AG04450 (cell line): ENCODE data around the gene PDXP. TPM values are rescaled to one million over a fixed set of nuclear protein-coding genes. Genes with fewer than 3 reads are reported as not detected.

Experiments used
- CTCF ChIA-PET: fragments of 300-600, 350-600 bp; formaldehyde crosslinking; extraction: SDS; loops from one replicate; lab custom pipeline; 2022; ENCODE audit warnings: antibody characterized with exemption, inconsistent platforms; lab: Charles Lee
- POLR2A ChIA-PET: fragments of 350-600 bp; formaldehyde crosslinking; extraction: SDS; loops from one replicate; lab custom pipeline; 2021; ENCODE audit warnings: antibody characterized with exemption, inconsistent platforms; lab: Yijun Ruan, JAX
- DNase-seq: peaks from one replicate; pipeline ENCODE4 v3.0.0-alpha.2; 2011; ENCODE audit warnings: low read depth, low spot score
- H3K27ac ChIP-seq: one replicate; pipeline ENCODE4 v1.5.1; 2012; ENCODE audit warnings: low read depth, low read length, control low read depth
- H3K27me3 ChIP-seq: one replicate; pipeline ENCODE4 v1.6.0; 2012; ENCODE audit warnings: low read length; ENCODE audit not compliant: control insufficient read depth, insufficient read depth
- H3K4me3 ChIP-seq: 2 replicates; pipeline ENCODE4 v1.5.1; 2011; ENCODE audit warnings: mild to moderate bottlenecking, low read depth, low read length, control low read depth
- H3K9me3 ChIP-seq: 2 replicates; pipeline ENCODE4 v1.5.1; 2012; ENCODE audit warnings: low read length; ENCODE audit not compliant: control insufficient read depth, insufficient read depth
- polyA plus RNA-seq: library from polyadenylated mRNA; depleted of rRNA; stranded (reverse); fragments of >200 nt; gene quantifications from 2 replicates; pipeline ENCODE4 v1.2.3, GENCODE V29; 2011; rRNA removed
- small RNA-seq: library from RNA; depleted of rRNA; stranded (forward); fragments of <200 nt; gene quantifications from one replicate; pipeline ENCODE3, GENCODE V24; 2012; ENCODE audit warnings: low read depth; ENCODE audit not compliant: insufficient read length
- TF ChIP-seq, protein P1 (sequence below): IDR thresholded peaks from 2 replicates; pipeline ENCODE4 v1.5.1; 2011; ENCODE audit warnings: low read depth, low read length, control low read depth, inconsistent platforms

The PDXP gene
- polyA plus RNA-seq, 1 experiment = 11.7 TPM

DNA sequence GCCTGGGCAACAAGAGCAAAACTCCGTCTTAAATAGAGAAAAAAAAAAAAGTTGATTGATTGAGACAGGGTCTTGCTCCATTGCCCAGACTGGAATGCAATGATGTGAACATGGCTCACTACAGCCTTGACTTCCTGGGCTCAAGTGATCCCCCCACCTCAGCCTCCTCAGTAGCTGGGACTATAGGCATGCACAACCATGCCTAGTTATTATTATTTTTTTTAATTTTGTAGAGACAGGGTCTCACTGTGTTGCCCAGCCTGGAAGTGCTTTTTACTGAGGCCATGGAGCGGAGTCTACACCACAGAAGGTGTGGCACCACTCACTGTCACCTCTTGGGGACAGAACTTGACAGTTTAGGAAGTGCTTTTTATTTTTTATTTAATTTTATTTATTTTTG, 56.1 kb downstream of the PDXP start:
- ChIA-PET POLR2A (no interaction called here), CTCF (interaction anchor here (1.5 to 2.3 kb wide), 2 partner anchors 17 to 71 kb away, joined by 5 read pairs; no protein-coding TSS in a partner anchor)
- TF ChIP-seq, protein P1, sequence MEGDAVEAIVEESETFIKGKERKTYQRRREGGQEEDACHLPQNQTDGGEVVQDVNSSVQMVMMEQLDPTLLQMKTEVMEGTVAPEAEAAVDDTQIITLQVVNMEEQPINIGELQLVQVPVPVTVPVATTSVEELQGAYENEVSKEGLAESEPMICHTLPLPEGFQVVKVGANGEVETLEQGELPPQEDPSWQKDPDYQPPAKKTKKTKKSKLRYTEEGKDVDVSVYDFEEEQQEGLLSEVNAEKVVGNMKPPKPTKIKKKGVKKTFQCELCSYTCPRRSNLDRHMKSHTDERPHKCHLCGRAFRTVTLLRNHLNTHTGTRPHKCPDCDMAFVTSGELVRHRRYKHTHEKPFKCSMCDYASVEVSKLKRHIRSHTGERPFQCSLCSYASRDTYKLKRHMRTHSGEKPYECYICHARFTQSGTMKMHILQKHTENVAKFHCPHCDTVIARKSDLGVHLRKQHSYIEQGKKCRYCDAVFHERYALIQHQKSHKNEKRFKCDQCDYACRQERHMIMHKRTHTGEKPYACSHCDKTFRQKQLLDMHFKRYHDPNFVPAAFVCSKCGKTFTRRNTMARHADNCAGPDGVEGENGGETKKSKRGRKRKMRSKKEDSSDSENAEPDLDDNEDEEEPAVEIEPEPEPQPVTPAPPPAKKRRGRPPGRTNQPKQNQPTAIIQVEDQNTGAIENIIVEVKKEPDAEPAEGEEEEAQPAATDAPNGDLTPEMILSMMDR = no peak
- no peak overlapping the region for H3K4me3 ChIP-seq
- H3K9me3 ChIP-seq = no peaks in the 10 kb centered on the region; the same call in 1 of the 2 replicates
- no peak overlapping the region for H3K27ac ChIP-seq
- DNase-seq = no peak
- no peaks in the 10 kb centered on the region for H3K27me3 ChIP-seq

DNA sequence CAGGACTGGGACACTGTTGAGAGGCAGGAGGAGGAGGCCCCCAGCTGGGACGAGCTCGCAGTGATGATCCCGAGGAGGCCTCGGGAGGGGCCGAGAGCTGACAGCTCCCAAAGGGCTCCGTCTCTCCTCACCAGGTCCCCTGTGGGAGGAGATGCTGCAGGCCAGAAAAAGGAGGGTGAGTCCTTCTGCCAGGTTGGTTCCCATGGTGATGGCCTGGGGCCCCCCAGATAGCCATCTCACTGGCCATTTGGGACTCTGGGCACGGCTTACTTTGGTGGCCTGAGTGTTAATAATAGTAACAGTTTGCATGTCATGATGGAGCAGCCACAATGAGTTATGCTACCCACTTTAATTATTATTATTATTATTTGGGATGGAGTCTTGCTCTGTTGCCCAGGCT, 57.2 kb downstream of the PDXP start:
- Histone ChIP-seq H3K9me3 (no peaks in the 10 kb centered on the region; the same call in 1 of the 2 replicates), H3K27ac (no peak overlapping the region), H3K27me3 (no peaks in the 10 kb centered on the region), H3K4me3 (no peak overlapping the region)
- ChIA-PET POLR2A (no interaction called here), CTCF (interaction anchor here (0.5 to 2.3 kb wide), 2 partner anchors 67 to 72 kb away, joined by 3 to 5 read pairs; no protein-coding TSS in a partner anchor)
- DNase-seq = no peak
- TF ChIP-seq, protein P1 = no peak

Small RNAs within 50 kb of the gene (small RNA-seq; reads per million reads assigned to genes)
- gene RN7SL385P = not detected

Other genes starting within 250 kb of the PDXP start
- 2.6 and 3.8 TPM in 2 replicates for gene ELFN2, start 231.2 kb upstream of the PDXP start, polyA plus RNA-seq
- 0.04 and 0.06 TPM in 2 replicates for gene MFNG, start 172.3 kb upstream of the PDXP start, polyA plus RNA-seq
- gene CARD10, start 139.3 kb upstream of the PDXP start, polyA plus RNA-seq = 5.8 and 9.6 TPM in 2 replicates
- gene CDC42EP1, start 98.2 kb upstream of the PDXP start, polyA plus RNA-seq = 13.0 and 18.4 TPM in 2 replicates
- not detected in 2 replicates for gene LGALS2, start 78.6 kb upstream of the PDXP start, polyA plus RNA-seq
- gene GGA1, start 49.9 kb upstream of the PDXP start, polyA plus RNA-seq = 24.7 and 26.1 TPM in 2 replicates
- 8.4 and 11.3 TPM in 2 replicates for gene SH3BP1, start 19.1 kb upstream of the PDXP start, polyA plus RNA-seq
- gene LGALS1, start 16.9 kb downstream of the PDXP start, polyA plus RNA-seq = 5,926 and 7,935 TPM in 2 replicates
- 10.4 and 11.8 TPM in 2 replicates for gene NOL12, start 27.6 kb downstream of the PDXP start, polyA plus RNA-seq
- gene TRIOBP, start 38.3 kb downstream of the PDXP start, polyA plus RNA-seq = 37.0 and 76.4 TPM in 2 replicates
- 8.9 and 13.2 TPM in 2 replicates for gene GCAT, start 149.2 kb downstream of the PDXP start, polyA plus RNA-seq
- gene GALR3, start 164.7 kb downstream of the PDXP start, polyA plus RNA-seq = not detected in 2 replicates
- gene ANKRD54, start 185.6 kb downstream of the PDXP start, polyA plus RNA-seq = 11.2 and 13.8 TPM in 2 replicates
- gene EIF3L, start 190.7 kb downstream of the PDXP start, polyA plus RNA-seq = 833 and 867 TPM in 2 replicates
- 12.1 and 12.9 TPM in 2 replicates for gene MICALL1, start 247.6 kb downstream of the PDXP start, polyA plus RNA-seq